HUES6 (cell line): ENCODE data around the gene FBRSL1.

Source experiments
- H3K27ac ChIP-seq: 2 replicates; pipeline ENCODE4 v1.7.0; 2013; ENCODE audit warnings: low read depth, mild to moderate bottlenecking, low read length, inconsistent platforms
- H3K27me3 ChIP-seq: 2 replicates; pipeline ENCODE4 v1.6.1; 2013; ENCODE audit warnings: low read length; ENCODE audit not compliant: control insufficient read depth, insufficient read depth
- H3K36me3 ChIP-seq: 2 replicates; pipeline ENCODE4 v1.6.1; 2013; ENCODE audit warnings: low read length; ENCODE audit not compliant: control insufficient read depth, insufficient read depth
- H3K4me1 ChIP-seq: 2 replicates; pipeline ENCODE4 v1.6.1; 2013; ENCODE audit warnings: low read length; ENCODE audit not compliant: control insufficient read depth, insufficient read depth
- H3K4me3 ChIP-seq: 2 replicates; pipeline ENCODE4 v1.5.1; 2013; ENCODE audit warnings: low read depth, low read length
- H3K9ac ChIP-seq: one replicate; pipeline ENCODE4 v1.6.1; 2013; ENCODE audit warnings: mild to moderate bottlenecking, low read length
- H3K9me3 ChIP-seq: 2 replicates; pipeline ENCODE4 v1.6.1; 2013; ENCODE audit warnings: low read depth, low read length; ENCODE audit not compliant: control insufficient read depth, insufficient read depth

The FBRSL1 gene

DNA sequence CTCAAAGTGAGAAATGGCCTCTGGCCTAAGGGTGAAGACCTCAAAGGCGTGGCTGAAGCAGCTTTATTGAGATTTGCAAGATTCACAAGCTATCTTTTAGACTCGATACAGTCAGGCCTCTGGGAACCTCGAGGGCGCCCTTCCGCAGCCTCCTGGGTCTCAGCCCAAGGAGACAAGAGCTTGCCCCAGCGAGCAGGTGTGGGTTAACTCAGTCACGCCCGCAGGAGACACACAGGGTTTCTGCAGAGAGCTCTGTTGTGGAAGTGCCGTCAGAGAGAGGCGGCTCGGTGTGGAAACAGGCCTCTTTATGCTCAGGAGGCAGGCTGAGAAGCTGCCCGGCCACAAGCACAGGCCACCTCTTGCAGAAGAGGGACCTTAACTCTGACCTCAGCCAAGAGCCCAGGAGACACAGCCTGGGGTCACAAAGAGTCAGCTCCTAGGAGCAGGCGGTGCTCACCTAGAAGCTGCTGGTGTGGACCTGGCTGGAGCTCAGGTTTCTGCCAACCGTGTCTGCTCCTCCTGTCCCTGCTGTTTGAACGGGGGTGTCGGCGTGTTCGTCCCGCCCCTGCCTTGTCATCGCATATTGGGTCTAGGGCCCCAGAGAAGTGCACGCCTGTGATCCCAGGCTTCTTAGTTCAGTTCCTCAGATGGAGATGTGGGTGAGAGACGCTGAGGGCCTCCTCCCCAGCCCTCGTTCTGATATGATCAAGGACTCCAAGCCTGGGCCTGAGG lies 42.1 kb upstream of the FBRSL1 start:
- Histone ChIP-seq H3K9me3 (peaks cover 8% of the 10 kb centered on the region), H3K9ac (no peak overlapping the region), H3K27me3 (peaks cover 66% of the 10 kb centered on the region), H3K27ac (no peak overlapping the region), H3K36me3 (no peaks in the 10 kb centered on the region), H3K4me1 (no peaks in the 10 kb centered on the region), H3K4me3 (no peak overlapping the region)

DNA sequence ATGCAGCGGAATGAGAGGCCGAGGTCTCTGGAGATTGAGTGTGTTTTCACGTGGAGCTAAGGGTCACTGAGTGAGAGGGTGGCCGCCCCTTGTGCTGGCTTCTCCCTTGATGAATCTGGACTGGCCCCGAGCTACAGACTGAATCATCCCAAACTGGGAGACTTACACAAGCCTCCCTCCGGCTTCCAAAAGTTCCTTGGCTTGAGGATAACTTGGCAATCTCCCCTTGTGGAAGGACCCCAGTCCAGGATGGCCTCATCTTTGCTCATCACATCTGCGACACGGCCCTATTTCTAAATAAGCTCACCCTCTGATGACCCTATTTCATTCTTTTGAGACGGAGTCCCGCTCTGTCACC lies 41.5 kb upstream of the FBRSL1 start:
- Histone ChIP-seq H3K4me3 (no peak overlapping the region), H3K27me3 (peaks cover 66% of the 10 kb centered on the region), H3K4me1 (no peaks in the 10 kb centered on the region), H3K9ac (no peak overlapping the region), H3K36me3 (no peaks in the 10 kb centered on the region), H3K9me3 (peaks cover 3% of the 10 kb centered on the region; the same call in 1 of the 2 replicates), H3K27ac (no peak overlapping the region)

DNA sequence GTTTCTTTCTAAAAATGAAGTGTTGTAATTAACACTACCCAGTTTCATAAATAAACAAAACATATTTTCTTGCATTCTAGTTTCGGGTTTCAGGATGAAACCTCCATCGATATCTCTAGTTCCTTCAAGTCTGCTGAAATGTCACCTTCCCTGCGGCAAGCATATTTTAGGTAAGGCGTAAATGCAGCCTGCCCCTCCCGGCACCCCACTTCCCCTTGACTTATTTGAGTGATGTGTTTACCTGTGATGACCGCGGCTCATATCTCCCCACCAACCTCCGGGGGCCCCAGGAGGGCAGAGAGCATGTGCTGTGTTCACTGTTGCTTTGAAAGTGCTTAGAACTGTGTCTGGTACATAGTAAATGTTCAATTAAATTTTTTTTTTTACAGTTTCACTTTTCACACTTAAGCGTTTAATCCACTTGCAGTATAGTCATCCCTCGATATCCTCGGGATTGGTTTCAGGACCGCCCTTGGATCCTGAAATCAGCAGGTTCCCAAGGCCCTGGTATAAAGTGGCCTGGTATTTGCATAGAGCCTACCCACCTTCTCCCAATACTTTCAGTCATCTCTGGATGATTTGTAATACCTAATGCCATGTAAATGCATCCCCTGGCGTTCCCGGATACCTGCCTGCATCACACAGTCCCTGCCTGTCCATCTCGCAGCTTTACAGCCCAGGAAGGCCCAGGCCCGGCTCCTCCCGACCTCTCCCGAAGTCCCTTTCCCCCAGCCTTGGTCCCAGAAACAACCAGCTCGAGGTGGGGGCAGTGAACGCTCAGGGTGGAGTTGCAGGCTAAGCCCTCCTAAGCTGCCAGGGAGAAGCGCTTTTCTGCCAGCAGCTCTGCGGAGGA lies 40.2 kb upstream of the FBRSL1 start:
- Histone ChIP-seq H3K4me1 (no peaks in the 10 kb centered on the region), H3K9me3 (0 out of 2 replicates have a peak, but pooled peaks cover 3% of the 10 kb centered on the region), H3K4me3 (no peak overlapping the region), H3K36me3 (no peaks in the 10 kb centered on the region), H3K27ac (no peak overlapping the region), H3K27me3 (peaks cover 67% of the 10 kb centered on the region), H3K9ac (no peak overlapping the region)

DNA sequence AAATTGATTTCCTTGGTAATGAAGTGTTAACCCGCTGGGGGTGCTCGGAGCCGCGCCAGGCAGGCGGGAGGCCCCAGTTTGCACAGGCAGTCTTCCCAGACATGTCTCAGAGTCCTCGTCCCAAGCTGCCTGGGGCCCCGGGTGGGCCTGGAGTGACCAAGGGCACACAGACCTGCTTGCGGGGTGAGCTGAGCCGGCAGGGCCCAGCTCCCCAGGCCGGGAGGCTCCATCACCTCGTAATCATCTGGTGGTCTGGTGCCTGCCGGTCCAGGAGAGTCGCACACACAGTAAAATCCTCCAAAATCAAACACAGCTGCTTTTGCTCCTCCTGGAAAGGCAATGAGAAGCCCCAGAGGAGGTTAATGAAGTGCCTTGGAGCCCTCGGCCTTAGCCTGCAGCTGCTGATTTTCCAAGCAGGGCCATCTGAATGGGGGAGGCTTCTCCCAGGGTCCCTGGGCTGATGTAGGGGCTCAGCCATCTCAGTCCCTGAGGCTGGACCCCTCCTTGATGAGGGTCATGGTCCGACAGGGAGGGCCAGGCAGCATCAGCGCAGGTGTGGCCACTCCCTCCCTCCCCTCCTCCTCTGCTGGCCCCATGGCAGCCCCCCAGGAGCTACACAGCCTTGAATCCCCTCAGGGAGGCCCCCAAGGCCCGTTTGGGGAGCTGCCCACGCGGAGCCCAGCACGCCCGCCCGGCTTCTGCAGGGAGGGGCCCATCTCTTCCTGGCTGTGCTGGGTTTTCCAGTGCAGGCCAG lies 39.4 kb upstream of the FBRSL1 start:
- Histone ChIP-seq H3K27me3 (peaks cover 72% of the 10 kb centered on the region), H3K27ac (no peak overlapping the region), H3K36me3 (no peaks in the 10 kb centered on the region), H3K4me3 (no peak overlapping the region), H3K4me1 (no peaks in the 10 kb centered on the region), H3K9me3 (peaks cover 7% of the 10 kb centered on the region; the same call in 1 of the 2 replicates), H3K9ac (no peak overlapping the region)

GRCh38 chr12:132451172-132451835 lies 38.6 kb upstream of the FBRSL1 start:
- Histone ChIP-seq H3K9ac (no peak overlapping the region), H3K36me3 (no peaks in the 10 kb centered on the region), H3K27me3 (peaks cover 77% of the 10 kb centered on the region), H3K27ac (no peak overlapping the region), H3K4me3 (no peak overlapping the region), H3K9me3 (peaks cover 12% of the 10 kb centered on the region; the same call in 1 of the 2 replicates), H3K4me1 (no peaks in the 10 kb centered on the region)

- no peaks in the 10 kb centered on the region for H3K4me1 ChIP-seq
- H3K27me3 ChIP-seq = peaks cover 82% of the 10 kb centered on the region
- H3K9ac ChIP-seq = no peak overlapping the region
- no peak overlapping the region for H3K27ac ChIP-seq
- H3K9me3 ChIP-seq = peaks cover 12% of the 10 kb centered on the region; the same call in 1 of the 2 replicates
- H3K36me3 ChIP-seq = no peaks in the 10 kb centered on the region
- H3K4me3 ChIP-seq = no peak overlapping the region
Observed at GRCh38 chr12:132451836-132452195, 38.1 kb upstream of the FBRSL1 start.

GRCh38 chr12:132452596-132453350 lies 37.2 kb upstream of the FBRSL1 start:
- H3K9ac ChIP-seq = no peak overlapping the region
- no peak overlapping the region for H3K27ac ChIP-seq
- peaks cover 82% of the 10 kb centered on the region for H3K27me3 ChIP-seq
- H3K36me3 ChIP-seq = no peaks in the 10 kb centered on the region
- peaks cover 9% of the 10 kb centered on the region; the same call in 1 of the 2 replicates for H3K9me3 ChIP-seq
- H3K4me1 ChIP-seq = no peaks in the 10 kb centered on the region
- H3K4me3 ChIP-seq = no peak overlapping the region

- H3K9ac ChIP-seq = no peak overlapping the region
- no peaks in the 10 kb centered on the region for H3K4me1 ChIP-seq
- H3K27ac ChIP-seq = no peak overlapping the region
- peaks cover 9% of the 10 kb centered on the region; the same call in 1 of the 2 replicates for H3K9me3 ChIP-seq
- no peak overlapping the region for H3K4me3 ChIP-seq
- H3K36me3 ChIP-seq = no peaks in the 10 kb centered on the region
- H3K27me3 ChIP-seq = peaks cover 79% of the 10 kb centered on the region
Observed at GRCh38 chr12:132453361-132454192, 36.4 kb upstream of the FBRSL1 start.

DNA sequence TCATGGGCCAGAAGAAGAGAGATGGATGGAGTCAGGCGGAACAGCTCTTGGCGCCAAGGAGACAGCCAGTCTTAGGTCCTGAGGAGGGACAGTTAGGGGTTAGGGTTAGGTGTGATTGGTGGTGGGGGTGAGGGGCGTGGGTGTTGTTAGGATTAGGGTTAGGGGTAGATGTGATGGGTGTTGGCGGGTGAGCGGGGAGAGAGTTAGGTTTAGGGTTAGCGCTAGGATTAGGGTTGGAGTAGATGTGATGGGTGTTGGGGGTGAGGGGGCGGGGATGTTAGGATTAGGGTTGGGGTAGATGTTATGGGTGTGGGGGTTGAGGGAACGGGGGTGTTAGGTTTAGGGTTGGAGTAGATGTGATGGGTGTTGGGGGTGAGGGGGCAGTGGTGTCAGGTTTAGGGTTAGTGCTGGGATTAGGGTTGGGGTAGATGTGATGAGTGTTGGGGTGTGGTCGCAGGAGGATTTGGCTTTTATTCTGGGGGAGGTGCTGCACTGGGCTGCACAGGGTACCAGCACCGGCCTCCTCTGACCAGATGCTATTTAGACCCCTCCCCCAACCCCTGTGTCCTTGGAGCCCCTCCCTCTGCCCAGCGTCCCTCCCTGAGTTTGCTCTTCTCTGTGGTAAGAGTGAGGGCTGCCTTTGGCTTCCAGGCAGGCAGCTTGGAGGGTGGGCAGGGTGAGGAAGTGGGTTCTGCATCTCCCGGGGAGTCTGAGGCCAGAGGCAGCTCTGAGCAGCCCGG lies 35.6 kb upstream of the FBRSL1 start:
- H3K4me3 ChIP-seq = no peak overlapping the region
- H3K9me3 ChIP-seq = peaks cover 9% of the 10 kb centered on the region; the same call in 1 of the 2 replicates
- H3K36me3 ChIP-seq = no peaks in the 10 kb centered on the region
- H3K4me1 ChIP-seq = no peaks in the 10 kb centered on the region
- no peak overlapping the region for H3K9ac ChIP-seq
- no peak overlapping the region for H3K27ac ChIP-seq
- peaks cover 83% of the 10 kb centered on the region for H3K27me3 ChIP-seq
